Choroid plexus epithelial cell (primary cell): ENCODE results near the gene LPAR3.

ENCODE experiments used
- DNase-seq: peaks from one replicate; pipeline ENCODE4 v3.0.0-alpha.2; 2010; ENCODE audit warnings: low read depth
- H3K4me3 ChIP-seq: 2 replicates; pipeline ENCODE4 v1.5.1; 2011; ENCODE audit warnings: low read depth, mild to moderate bottlenecking, control low read depth, low read length, moderate library complexity
- TF ChIP-seq, protein P1 (sequence below): conservative IDR thresholded peaks from 2 replicates; pipeline ENCODE4 v1.5.1; 2011; ENCODE audit warnings: low read depth, mild to moderate bottlenecking, control low read depth, inconsistent platforms, low read length, moderate library complexity

Gene LPAR3

DNA sequence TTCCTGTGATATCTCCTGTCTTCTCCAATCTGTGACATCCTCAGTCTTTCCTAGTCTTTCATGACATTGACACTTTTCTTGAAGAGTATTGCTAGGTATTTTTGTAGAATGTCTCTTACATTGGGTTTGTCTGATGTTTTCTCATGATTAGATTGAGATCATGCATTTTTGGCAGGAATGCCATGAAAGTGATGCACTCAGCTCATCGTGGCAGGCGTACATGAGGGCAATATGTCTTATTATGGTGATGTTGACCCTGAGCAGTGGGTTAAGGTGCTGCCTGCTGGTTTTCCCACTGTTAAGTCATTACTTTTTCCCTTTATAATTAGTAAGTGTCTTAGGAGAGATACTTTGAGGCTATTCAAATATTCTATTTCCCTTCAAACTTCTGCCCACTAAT is 122.5 kb downstream of the LPAR3 start:
- no peak for DNase-seq
- H3K4me3 ChIP-seq: no peak overlapping the region
- TF ChIP-seq, protein P1, sequence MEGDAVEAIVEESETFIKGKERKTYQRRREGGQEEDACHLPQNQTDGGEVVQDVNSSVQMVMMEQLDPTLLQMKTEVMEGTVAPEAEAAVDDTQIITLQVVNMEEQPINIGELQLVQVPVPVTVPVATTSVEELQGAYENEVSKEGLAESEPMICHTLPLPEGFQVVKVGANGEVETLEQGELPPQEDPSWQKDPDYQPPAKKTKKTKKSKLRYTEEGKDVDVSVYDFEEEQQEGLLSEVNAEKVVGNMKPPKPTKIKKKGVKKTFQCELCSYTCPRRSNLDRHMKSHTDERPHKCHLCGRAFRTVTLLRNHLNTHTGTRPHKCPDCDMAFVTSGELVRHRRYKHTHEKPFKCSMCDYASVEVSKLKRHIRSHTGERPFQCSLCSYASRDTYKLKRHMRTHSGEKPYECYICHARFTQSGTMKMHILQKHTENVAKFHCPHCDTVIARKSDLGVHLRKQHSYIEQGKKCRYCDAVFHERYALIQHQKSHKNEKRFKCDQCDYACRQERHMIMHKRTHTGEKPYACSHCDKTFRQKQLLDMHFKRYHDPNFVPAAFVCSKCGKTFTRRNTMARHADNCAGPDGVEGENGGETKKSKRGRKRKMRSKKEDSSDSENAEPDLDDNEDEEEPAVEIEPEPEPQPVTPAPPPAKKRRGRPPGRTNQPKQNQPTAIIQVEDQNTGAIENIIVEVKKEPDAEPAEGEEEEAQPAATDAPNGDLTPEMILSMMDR: no peak

DNA sequence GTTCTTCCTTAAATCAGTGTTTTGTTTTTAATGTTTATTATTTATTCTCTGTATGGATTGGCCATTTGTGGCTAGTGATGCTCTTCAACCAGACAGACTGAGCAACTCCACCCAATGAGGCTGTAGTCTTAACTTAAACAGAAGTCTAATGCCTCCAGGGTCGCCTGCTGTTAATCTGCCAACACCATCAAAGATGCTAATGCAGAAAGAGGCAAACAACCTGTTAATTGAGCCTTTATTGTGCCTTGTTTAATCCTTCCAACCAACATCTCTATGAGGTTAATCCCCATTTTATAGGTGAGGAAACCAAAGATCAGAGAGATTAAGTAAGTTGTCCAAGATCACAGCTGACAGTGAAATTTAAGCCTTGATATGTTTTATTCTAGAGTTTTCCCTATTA is 123.4 kb downstream of the LPAR3 start:
- H3K4me3 ChIP-seq: no peak overlapping the region
- TF ChIP-seq, protein P1: no peak
- no peak for DNase-seq

DNA sequence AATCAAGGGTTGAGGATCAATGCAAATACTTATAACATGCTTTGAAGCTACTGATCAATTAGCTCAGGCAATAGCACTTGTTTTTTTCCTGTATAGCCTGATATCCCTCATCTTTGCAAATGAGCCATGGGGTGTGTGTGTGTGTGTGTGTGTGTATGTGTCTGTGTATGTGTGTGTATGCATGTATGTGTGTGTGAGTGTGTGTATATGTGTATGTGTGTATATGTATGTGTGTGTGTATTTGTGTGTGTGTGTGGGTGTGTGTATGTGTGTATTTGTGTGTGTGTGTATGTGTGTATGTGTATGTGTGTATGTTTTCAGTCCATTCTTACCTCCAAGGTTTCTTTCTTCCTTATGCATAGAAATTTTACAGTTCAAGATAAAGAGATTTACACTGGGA is 124.4 kb downstream of the LPAR3 start:
- H3K4me3 ChIP-seq: no peak overlapping the region
- DNase-seq: no peak
- TF ChIP-seq, protein P1: no peak

DNA sequence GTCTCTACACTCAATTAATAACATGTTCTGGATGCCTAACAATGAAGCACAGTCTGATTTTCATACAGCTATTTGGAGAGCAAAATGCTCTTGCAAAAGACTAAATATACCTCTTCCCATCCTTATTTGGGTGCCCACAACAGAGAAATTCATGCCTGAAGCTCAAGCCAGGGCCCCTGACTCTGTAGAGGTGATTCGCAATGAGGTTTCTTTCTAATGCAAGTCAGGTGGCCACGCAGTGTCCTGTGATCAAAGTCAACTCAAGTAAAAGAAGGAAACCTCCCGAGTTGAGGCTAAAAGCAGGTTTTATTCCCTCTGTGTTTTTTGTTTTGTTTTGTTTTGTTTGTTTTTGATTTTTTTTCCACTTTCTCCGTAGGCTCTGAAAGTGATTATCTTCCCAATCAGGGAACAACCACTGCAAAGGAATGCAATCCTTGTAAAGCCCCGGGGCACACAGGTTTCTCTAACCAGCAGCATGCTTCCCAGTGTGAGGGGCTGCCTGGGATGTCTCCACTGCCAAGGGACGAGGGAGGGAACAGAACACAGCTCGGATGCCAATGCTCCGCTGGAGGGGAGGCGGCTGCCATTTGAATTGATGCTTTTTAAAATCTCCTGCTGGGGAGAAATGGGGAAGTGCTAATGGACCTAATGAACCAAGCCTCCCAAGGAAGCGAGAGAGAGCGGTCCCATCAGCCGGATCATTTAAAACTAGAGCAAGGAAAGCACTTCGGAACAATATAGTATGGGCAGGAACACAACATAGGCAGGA is 128.9 kb downstream of the LPAR3 start:
- H3K4me3 ChIP-seq: no peak overlapping the region
- TF ChIP-seq, protein P1: no peak
- DNase-seq: no peak

DNA sequence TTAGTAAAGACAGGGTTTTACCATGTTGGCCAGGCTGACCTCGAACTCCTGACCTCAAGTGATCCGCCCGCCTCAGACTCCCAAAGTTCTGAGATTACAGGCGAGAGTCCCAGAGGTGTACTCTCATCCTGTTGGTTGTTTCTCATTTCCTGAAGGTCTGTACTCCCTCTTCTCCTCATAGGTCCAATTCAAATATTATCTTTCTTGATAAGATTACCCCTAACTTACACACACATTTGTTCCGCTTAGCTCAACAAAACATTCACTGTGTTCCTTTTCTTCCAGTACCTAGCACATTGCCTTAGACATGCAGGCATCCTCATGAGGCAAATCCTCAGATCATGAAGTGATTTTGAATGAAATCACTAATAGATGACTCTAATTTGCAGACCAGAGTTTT is 130.3 kb downstream of the LPAR3 start:
- TF ChIP-seq, protein P1: no peak
- DNase-seq: no peak
- H3K4me3 ChIP-seq: no peak overlapping the region
